SW480 (cell line): ENCODE data around the gene ORC1.
A peak's percentile ranks its signal among the peaks of the same experiment; 100 is the strongest.
"Not testable (repeated sequence)": the region's sequence is repeated elsewhere in the genome, so short reads cannot be mapped to it uniquely, and the experiment has no call there.

Experiments used
- DNase-seq: peaks from one replicate; pipeline ENCODE4 v3.0.0-alpha.2; 2016; ENCODE audit warnings: low spot score

ORC1 gene

GRCh38 chr1:52386458-52386857 lies 17.8 kb downstream of the ORC1 start:
- no peak for DNase-seq

DNA sequence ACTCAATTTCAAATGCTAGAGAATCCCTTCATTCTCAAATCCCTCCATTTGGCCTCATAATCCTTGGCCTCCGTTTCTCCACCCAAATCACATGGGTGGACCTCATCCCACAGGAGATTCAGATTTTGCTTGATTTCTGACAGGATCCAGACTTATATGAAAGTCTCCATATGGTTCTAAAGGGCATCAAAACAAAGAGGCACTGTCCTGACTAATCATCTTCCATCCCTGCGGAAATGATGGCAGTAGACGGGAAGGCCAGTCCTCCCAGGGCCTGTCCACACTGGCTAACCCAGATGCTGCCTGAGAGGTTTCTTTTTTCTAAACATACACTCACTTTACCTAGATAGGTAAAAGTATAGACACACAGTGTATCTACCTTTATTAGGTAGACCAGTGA lies 18.8 kb downstream of the ORC1 start:
- no peak for DNase-seq

- DNase-seq, result not testable (repeated sequence)
Measured at GRCh38 chr1:52369851-52370250, 34.4 kb downstream of the ORC1 start.

- DNase-seq, result peak; percentile 67
Measured at GRCh38 chr1:52368383-52369172, 35.6 kb downstream of the ORC1 start.

DNA sequence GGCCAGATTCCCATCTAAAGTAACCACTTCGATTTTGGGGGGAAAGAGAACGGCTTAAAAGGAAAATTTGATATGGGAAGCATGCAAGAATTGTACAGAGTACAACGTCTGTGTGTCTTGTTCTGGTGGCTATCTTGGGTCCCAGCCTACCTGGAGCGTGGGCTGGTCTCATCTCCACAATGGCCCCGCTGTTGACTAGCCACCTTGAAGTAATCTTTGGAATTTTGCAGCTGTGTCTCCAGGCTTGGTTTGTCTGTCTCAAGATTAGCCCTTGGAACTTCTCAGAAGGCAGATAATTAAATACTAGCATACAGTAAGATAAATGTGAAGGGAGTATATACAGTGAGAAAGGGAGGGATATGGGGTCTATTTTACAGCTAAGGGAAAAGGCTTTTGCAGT lies 37.0 kb downstream of the ORC1 start:
- no peak for DNase-seq

DNA sequence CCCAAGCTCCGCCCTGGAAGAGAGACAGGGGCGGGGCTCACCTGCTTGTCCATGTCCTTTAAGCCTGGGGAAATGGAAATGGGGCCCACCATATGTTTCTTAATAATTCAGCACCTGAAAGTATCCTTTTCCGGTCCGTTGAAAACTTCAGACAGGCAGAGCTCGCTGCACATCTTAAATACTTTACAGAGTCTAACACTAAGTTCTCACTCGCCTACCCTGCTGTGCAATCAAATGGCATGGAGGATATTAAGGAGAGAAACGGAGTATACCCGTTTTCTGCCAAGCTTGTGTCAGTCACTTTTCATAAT lies 37.8 kb downstream of the ORC1 start:
- DNase-seq, result no peak

- peak; percentile 97 for DNase-seq
Measured at GRCh38 chr1:52365746-52366516, 38.3 kb downstream of the ORC1 start, which contains the start of gene CC2D1B. Gene CC2D1B (minus strand): TSS chr1:52366205. CDS start chr1:52364620, 1,585 bp downstream.

DNA sequence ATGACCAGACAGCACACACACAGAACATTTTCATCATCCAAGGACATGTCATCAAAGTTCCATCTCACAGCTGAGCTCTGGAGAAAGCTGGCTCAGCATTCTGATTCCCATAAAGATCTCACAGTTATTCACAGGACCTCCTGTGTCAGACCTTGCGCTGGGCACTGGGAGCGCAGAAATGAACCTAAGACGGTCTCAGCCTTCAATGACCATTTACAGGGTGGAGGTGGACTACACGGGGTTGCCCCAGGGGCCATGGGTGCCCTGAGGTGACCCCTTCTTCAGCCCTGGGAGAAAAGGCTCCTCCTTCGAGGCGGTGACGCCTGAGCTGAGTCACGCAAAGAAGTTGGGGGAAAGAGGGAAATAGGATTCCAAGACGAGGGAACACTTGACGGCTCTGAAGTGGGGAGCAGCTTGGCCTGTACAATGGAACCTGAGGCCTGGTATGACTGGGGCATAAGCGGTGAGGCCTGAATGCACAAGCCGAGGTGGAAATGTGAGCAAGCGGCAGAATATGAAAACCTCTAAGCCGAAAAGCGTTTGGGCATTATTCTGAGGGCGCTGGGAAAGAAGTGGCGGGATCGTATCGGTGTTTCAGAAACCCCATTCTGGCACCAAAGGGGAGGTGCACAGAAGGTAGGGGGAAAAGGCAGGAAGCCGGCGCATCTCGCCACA lies 39.0 kb downstream of the ORC1 start:
- peak; percentile 31 for DNase-seq

- no peak for DNase-seq
Measured at GRCh38 chr1:52364235-52364839, 39.9 kb downstream of the ORC1 start.

DNA sequence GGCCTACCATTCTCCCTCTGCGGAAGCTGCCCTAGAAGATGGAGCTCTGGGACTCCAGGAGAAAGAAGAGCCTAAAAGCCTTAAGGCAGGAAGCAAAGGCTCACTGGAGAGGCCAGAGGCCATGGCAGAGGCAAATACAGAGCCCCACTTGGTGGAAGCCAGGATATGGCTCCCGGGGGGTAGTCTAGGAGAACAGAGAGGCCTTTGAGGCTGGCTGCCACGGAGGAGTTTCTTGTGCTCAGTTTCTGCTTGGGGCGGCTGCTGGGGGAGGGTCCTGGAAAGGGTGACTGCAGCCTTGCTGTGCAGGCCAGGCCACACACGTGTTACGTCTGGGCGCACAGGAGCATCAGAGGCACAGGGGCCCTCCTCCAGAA lies 43.6 kb downstream of the ORC1 start:
- DNase-seq, result no peak

DNA sequence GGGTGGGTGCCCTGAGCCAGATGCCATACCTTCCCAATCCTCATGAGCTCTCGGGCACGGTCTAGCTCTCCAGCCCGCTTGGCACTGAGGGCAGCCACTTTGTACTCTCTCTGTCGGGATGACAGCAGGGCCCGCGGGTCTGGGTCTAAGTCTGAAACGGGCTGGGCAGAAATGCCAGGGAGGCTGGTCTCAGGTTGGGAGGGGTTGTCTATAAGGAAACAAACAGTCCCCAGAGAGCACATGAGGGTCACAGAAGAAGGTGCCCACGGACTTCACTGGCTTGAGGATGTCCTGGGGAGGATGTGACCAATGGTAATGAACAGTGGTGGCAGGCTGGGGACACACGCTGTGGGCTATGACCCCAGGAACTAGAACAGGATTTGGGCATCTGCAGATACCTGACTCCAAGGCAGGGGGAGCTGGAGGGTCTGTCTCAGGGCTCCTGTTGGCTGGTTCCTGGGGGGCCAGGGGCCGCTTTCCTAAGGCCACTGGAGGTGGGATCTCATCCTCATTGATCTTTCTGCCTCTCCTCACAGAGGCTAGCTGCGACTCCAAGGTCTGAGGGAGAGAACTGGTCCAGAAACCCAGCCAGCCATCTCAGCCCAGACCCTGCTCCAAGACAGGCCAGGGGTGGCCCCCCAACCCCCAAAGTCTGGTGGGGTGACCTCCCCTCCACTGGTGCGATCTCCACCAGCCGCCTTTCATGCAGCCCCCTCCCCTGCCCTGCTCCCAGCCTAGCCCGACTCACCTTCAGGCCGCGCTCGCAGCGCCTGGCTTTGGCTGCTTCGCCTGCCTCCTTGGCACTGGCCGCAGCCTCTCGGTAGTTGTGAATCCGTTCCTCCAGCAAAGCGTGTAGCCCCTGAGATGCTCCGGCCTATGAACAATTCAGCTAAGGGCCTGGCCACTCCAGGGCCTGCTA lies 44.3 kb downstream of the ORC1 start:
- DNase-seq, result no peak

GRCh38 chr1:52358851-52359497 lies 45.2 kb downstream of the ORC1 start:
- DNase-seq, result no peak

GRCh38 chr1:52357397-52357796 lies 46.8 kb downstream of the ORC1 start:
- DNase-seq, result no peak

DNA sequence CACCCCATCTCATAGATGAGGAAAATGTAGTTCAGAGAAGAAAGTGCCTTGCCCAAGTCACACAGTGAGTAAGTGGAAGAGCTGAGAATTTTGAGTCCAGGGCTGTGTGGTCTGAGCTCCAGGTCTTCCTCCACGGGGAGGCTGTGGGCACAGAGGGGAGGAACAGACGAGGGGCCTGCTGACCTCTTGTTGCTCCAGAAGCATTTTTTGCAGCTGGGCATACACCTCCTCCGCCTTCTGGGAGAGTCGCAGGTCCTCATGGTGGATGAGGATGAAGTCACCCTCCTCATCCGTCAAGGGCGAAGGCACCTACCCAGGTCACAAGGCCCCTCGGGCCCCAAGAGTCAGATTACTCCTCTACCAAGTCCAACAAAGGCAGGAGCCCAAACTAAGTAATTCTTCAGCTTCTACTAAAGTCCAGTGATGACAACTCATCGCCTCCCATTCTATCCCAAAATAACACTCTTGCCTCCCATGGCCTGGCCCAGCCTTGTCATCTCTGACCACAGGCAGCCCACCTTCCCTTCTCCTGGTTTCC lies 47.3 kb downstream of the ORC1 start:
- no peak for DNase-seq

DNA sequence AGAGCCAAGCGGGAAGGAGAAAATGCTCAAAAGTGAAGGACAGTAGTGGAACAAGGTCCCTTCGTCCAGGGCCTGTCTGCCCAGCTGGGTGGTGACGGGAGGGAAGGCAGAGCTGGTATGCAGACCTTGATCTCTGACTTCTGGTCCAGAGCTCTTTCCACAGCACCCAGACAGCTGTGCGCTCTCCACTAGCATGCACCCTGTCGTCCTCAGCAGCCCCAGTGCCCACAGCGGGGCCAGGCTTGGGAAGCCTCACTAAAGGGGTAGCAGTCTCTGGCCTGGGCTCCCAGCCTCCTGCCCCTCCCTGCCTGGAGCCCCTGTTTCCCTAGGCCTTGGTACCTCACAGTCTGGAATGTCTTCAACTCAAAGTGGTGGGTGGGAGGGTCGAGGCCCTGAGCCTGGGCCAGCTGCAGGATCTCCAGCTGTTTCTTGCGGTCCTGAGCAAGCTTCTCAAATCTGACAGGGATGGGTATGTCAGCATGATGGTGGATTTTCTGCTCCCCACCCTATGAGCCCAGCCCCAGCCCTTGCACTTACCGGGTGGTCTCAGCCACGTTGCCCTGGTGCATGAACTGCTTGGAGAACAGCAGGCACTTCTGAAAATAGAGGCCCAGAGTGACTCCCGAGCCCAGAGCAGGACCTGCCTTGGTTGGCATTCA lies 48.2 kb downstream of the ORC1 start:
- DNase-seq, result no peak

GRCh38 chr1:52355436-52355835 lies 48.8 kb downstream of the ORC1 start:
- DNase-seq, result no peak

GRCh38 chr1:52352690-52353089 lies 51.5 kb downstream of the ORC1 start:
- DNase-seq, result no peak

DNA sequence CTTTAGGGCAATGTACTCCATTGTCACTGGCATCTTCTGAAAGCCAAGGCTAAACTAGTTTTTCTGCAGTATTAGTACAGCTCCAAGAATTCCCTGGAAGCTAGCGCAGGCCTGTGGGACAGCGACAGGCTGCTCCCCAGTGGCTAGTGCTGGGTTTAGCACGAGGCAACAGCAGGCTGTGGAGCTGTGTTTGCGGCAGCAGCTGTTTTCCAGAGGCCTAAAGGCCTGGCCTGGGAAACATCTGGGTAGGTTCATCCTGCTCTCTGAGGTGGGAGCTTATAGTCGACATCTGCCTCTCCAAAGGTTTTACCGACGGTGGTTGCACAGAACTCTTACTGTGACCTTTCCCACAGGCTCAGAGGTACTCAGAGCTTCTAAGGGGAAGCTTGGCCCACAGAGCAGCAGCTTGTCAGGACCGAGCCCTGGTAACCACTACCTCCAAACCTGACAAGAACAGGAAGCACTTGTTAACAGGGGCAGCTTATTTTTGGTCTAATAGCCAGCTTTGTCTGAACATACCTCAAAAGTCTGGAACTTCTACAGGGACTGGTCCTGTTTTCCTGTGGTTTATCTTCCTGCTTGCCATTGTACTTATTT lies 55.4 kb downstream of the ORC1 start:
- no peak for DNase-seq

DNA sequence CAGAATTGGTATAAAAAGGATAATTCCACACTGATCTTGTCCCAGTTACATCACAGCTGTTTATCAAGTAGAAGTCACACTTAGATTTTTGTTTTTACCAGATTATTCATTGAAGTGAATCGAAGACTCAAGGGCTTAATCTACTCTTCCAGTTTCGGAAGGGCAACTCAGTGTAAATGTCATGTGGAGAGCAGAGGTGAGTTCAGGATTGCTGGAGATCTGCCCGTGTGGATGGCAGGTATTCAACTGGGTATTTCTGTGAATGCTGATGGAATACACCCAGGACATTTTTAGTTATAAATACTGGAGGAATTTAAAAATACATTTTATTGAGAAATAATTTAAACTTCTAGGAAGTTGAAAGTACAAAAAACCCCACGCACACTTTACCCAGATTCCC lies 57.6 kb downstream of the ORC1 start:
- no peak for DNase-seq

DNA sequence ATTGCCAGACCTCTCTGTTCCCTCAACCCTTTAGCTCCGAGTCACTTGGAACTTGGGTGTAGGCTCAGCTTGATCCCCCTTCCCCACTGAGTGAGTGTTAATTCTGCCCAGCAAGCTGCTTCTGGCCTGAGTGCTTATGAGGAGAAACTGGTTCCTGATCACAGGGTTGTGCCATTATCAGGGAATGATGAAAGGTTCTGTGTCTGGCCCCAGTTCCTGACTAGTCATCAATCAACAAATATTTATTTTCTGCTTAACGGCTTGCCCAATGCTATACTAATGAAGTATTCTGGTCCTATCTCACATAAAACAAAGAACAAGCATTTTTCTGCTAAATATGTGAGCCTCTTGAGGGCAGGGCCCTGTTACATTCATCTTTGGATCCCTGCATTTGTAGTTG lies 59.0 kb downstream of the ORC1 start:
- DNase-seq, result no peak
